HCT116 (cell line): ENCODE results near the gene PTGIS. TPM values are rescaled to one million over a fixed set of nuclear protein-coding genes. Genes with fewer than 3 reads are reported as not detected.

Experiments
- ATAC-seq: fragments of 200-7000 bp; cut with Tn5 transposase; 2 replicates; pipeline ENCODE4 v1.9.1; 2020; ENCODE audit warnings: mild to moderate bottlenecking, moderate library complexity
- BruUV-seq: library from RNA; stranded (reverse); fragments of 400-500 nt; replicated peaks from 2 replicates; lab custom pipeline; 2021; lab: Mats Ljungman, UMichigan
- CTCF ChIA-PET: fragments of 300-600 bp; sonication (Branson Sonifier 250); formaldehyde crosslinking; loops from one replicate; lab custom pipeline; 2021; ENCODE audit warnings: antibody characterized with exemption; lab: Charles Lee
- POLR2A ChIA-PET: fragments of 300-600, 350-600 bp; sonication (Branson Sonifier 250); formaldehyde crosslinking; loops from one replicate; lab custom pipeline; 2021; ENCODE audit warnings: antibody characterized with exemption; lab: Charles Lee
- RAD21 ChIA-PET, 2 experiments: fragments of 300-600 bp; sonication (Branson Sonifier 250); formaldehyde crosslinking; loops; one replicate each; lab custom pipeline; 2023; ENCODE audit warnings: low total read pairs in 2 of 2; ENCODE audit not compliant: uncharacterized antibody in 2 of 2, unreplicated experiment in 2 of 2, low non-redundant PET in 1 of 2; lab: Charles Lee
- DNase-seq: peaks from one replicate; pipeline ENCODE4 v3.0.0-alpha.2; 2010; ENCODE audit warnings: low read depth, low spot score
- H2AFZ ChIP-seq: fragments of 200-600 bp; shearing (Covaris generic), sonication (generic); 2 replicates; pipeline ENCODE4 v1.6.1; 2017; ENCODE audit warnings: low read depth, mixed run types, mixed read lengths, antibody characterized with exemption, low read length; ENCODE audit not compliant: poor library complexity, severe bottlenecking
- H3K27ac ChIP-seq: 2 replicates; pipeline ENCODE4 v1.5.1; 2012; ENCODE audit warnings: low read depth, low read length
- H3K27me3 ChIP-seq: fragments of 200-600 bp; sonication (generic); 2 replicates; pipeline ENCODE4 v1.6.1; 2016; ENCODE audit warnings: mixed run types, low read length, mixed read lengths; ENCODE audit not compliant: insufficient read depth
- H3K36me3 ChIP-seq, 2 experiments: fragments of 200-500 bp in 1 of 2; fragments of 200-600 bp in 1 of 2; sonication (Bioruptor generic) in 1 of 2; sonication (generic) in 1 of 2; 2 replicates each; pipeline versions ENCODE4 v1.5.1 to v1.6.1; 2014 to 2016; ENCODE audit warnings: low read length in 2 of 2, inconsistent platforms in 1 of 2, mixed read lengths in 1 of 2, mixed run types in 1 of 2; ENCODE audit not compliant: insufficient read depth in 2 of 2, control insufficient read depth in 1 of 2
- H3K4me1 ChIP-seq, 2 experiments: fragments of 200-600 bp in 1 of 2; sonication (generic) in 1 of 2; 2 replicates each; pipeline versions ENCODE4 v1.5.1 to v1.6.1; 2012 to 2017; ENCODE audit warnings: low read length in 2 of 2, inconsistent platforms in 1 of 2, mild to moderate bottlenecking in 1 of 2, mixed read lengths in 1 of 2, mixed run types in 1 of 2, moderate library complexity in 1 of 2; ENCODE audit not compliant: insufficient read depth in 2 of 2, control insufficient read depth in 1 of 2
- H3K4me2 ChIP-seq: fragments of 200-600 bp; sonication (generic); 2 replicates; pipeline ENCODE4 v1.6.1; 2017; ENCODE audit warnings: mixed run types, low read length, mixed read lengths
- H3K4me3 ChIP-seq, 2 experiments: fragments of 200-600 bp in 1 of 2; sonication (generic) in 1 of 2; replicated peaks in 1 of 2; 2 replicates each; pipeline ENCODE4 v1.5.1; 2011 to 2016; ENCODE audit warnings: low read length in 2 of 2, control low read depth in 1 of 2, low read depth in 1 of 2, mild to moderate bottlenecking in 1 of 2, mixed read lengths in 1 of 2, mixed run types in 1 of 2
- H3K79me2 ChIP-seq: fragments of 200-600 bp; sonication (generic); 2 replicates; pipeline ENCODE4 v1.6.1; 2017; ENCODE audit warnings: mild to moderate bottlenecking, mixed run types, low read length, moderate library complexity, mixed read lengths; ENCODE audit not compliant: insufficient read depth
- H3K9ac ChIP-seq: fragments of 200-600 bp; sonication (generic); 2 replicates; pipeline ENCODE4 v1.6.1; 2016; ENCODE audit warnings: low read length, mixed read lengths
- H3K9me2 ChIP-seq: fragments of 200-600 bp; sonication (generic), shearing (Covaris generic); 2 replicates; pipeline ENCODE4 v1.6.1; 2017; ENCODE audit warnings: mixed run types, mild to moderate bottlenecking, moderate library complexity; ENCODE audit not compliant: insufficient read depth
- H3K9me3 ChIP-seq, 2 experiments: fragments of 200-500 bp in 1 of 2; fragments of 200-600 bp in 1 of 2; sonication (Bioruptor generic) in 1 of 2; sonication (generic) in 1 of 2; 2 replicates each; pipeline ENCODE4 v1.6.1; 2014 to 2017; ENCODE audit warnings: low read length in 2 of 2, mixed read lengths in 2 of 2, inconsistent platforms in 1 of 2, low read depth in 1 of 2, mild to moderate bottlenecking in 1 of 2, mixed run types in 1 of 2, moderate library complexity in 1 of 2; ENCODE audit not compliant: control insufficient read depth in 1 of 2, insufficient read depth in 1 of 2
- H4K20me1 ChIP-seq: fragments of 200-600 bp; sonication (generic), shearing (Covaris generic); 2 replicates; pipeline ENCODE4 v1.6.1; 2017; ENCODE audit warnings: mixed run types, mild to moderate bottlenecking, moderate library complexity; ENCODE audit not compliant: insufficient read depth
- CBX3 ChIP-seq: IDR thresholded peaks from 2 replicates; pipeline ENCODE4 v1.6.1; 2012; ENCODE audit warnings: low read depth
- POLR2A ChIP-seq: IDR thresholded peaks from 2 replicates; pipeline ENCODE4 v1.7.0; 2011; ENCODE audit warnings: borderline replicate concordance; ENCODE audit not compliant: insufficient read depth, insufficient read length; ENCODE audit errors: extremely low read depth
- RAD21 ChIP-seq: IDR thresholded peaks from 2 replicates; pipeline ENCODE4 v1.6.1; 2012; ENCODE audit warnings: low read depth, mild to moderate bottlenecking
- REST ChIP-seq: IDR thresholded peaks from 2 replicates; pipeline ENCODE4 v1.6.1; 2012; ENCODE audit warnings: low read depth
- SP1 ChIP-seq: IDR thresholded peaks from 2 replicates; pipeline ENCODE4 v1.6.1; 2012; ENCODE audit warnings: low read depth
- YY1 ChIP-seq: IDR thresholded peaks from 2 replicates; pipeline ENCODE4 v1.6.1; 2011; ENCODE audit warnings: low read length, low read depth, moderate library complexity, mild to moderate bottlenecking; ENCODE audit not compliant: insufficient replicate concordance; ENCODE audit errors: extremely low read depth
- intact Hi-C: fragments of 100-400 bp; cut with micrococcal nuclease; formaldehyde crosslinking; loops from 2 replicates; pipeline ENCODE4 v1.10.0; 2022
- total RNA-seq: library from RNA; stranded (reverse); gene quantifications from one replicate; pipeline ENCODE4 v1.2.1, GENCODE V29; 2021; ENCODE audit not compliant: unreplicated experiment

Gene PTGIS
- total RNA-seq, 1 experiment from 2014 or later = 0.25 TPM

DNA sequence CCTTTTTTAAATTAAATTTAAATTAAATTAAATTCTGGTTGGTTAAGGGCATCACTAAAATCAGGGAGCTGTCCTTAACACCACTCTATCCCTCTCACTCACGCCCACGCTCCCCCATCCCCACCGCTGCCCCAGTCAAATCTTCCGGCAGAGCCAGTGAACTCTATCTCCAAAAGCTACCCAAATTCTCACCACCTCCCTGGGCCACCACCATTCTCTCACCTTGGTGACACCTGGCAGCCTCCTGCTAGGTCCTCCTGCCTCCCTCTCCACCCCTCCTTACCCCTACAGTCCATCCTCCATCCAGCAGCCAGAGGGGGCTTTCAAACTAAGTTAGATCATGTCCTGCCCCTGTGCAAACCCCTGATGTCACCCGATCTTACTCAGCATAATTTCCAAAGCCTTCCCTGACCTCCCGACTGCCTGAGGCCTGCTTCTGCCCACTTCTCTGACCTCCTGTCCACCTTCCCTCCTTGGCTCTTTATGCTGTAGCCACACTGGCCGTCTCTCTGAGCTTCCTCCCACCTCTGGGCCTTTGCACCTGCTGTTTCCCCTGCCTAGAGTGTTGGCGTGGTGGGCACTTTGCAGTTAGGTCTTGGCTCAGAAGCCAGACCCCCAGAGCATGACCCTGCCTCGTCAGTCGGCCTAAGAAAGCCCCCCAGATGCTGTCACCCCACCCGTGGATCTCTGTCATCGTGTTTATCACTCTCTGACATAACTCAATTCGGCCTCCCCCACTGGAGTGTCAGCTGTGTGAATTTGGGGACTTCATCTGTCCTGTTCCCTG, 24.7 kb downstream of the PTGIS start:
- RAD21 ChIA-PET = no interaction called here
- H3K4me3 ChIP-seq = no peak overlapping the region
- H3K4me1 ChIP-seq = no peaks in the 10 kb centered on the region
- BruUV-seq = no TSS peak
- no peak overlapping the region for H3K4me2 ChIP-seq
- no peak overlapping the region for H3K27ac ChIP-seq
- H3K79me2 ChIP-seq = no peaks in the 10 kb centered on the region
- TF ChIP-seq CBX3 (no peak), RAD21 (no peak), SP1 (no peak), POLR2A (no peak), REST (no peak), YY1 (no peak)
- DNase-seq = no peak
- no peaks in the 10 kb centered on the region for H3K9me2 ChIP-seq
- H3K9ac ChIP-seq = no peak overlapping the region
- no peaks in the 10 kb centered on the region for H3K36me3 ChIP-seq
- no peaks in the 10 kb centered on the region for H3K27me3 ChIP-seq
- POLR2A ChIA-PET = no interaction called here
- intact Hi-C loops = loop anchor here (5.0 kb wide), 1 partner anchor 344 kb away; no protein-coding TSS in a partner anchor
- H2AFZ ChIP-seq = no peak overlapping the region
- no peaks in the 10 kb centered on the region for H4K20me1 ChIP-seq
- ATAC-seq = no peak
- CTCF ChIA-PET = interaction anchor here (2.0 to 2.9 kb wide), 3 partner anchors 9 to 66 kb away, joined by 21 to 66 read pairs (median 21); no protein-coding TSS in a partner anchor
- peaks cover 4 to 15% of the 10 kb centered on the region in 2 experiments; a peak in 2 of 4 replicates for H3K9me3 ChIP-seq
